SU-DHL-6 (cell line): ENCODE results near the gene IGSF5.

ENCODE experiments used
- H2AFZ ChIP-seq: fragments of 200-600 bp; sonication (generic); 2 replicates; pipeline ENCODE4 v1.6.1; 2014; ENCODE audit warnings: low read depth, mild to moderate bottlenecking, moderate library complexity, mixed read lengths, antibody characterized with exemption, low read length; ENCODE audit not compliant: severe bottlenecking
- H3F3A ChIP-seq: fragments of 200-600 bp; shearing (Covaris generic); 2 replicates; pipeline ENCODE4 v1.6.0; 2016; ENCODE audit warnings: antibody characterized with exemption, mild to moderate bottlenecking; ENCODE audit not compliant: insufficient read depth
- H3K27ac ChIP-seq: fragments of 200-600 bp; sonication (generic); 2 replicates; pipeline ENCODE4 v1.5.1; 2016; ENCODE audit warnings: low read depth, mild to moderate bottlenecking, low read length, moderate library complexity, mixed read lengths
- H3K27me3 ChIP-seq: fragments of 200-600 bp; sonication (generic), shearing (Covaris generic); 2 replicates; pipeline ENCODE4 v1.6.0; 2014; ENCODE audit warnings: mild to moderate bottlenecking, low read length
- H3K36me3 ChIP-seq: fragments of 200-600 bp; sonication (generic); 2 replicates; pipeline ENCODE4 v1.6.1; 2014; ENCODE audit warnings: mild to moderate bottlenecking, low read length, mixed read lengths
- H3K4me2 ChIP-seq: fragments of 300-600, 200-600 bp; shearing (Covaris generic), sonication (generic); 2 replicates; pipeline ENCODE4 v1.6.0; 2014; ENCODE audit warnings: low read length, low read depth, mild to moderate bottlenecking; ENCODE audit not compliant: poor library complexity, severe bottlenecking
- H3K4me3 ChIP-seq: fragments of 200-600 bp; sonication (generic); 2 replicates; pipeline ENCODE4 v1.5.1; 2014; ENCODE audit warnings: antibody characterized with exemption, low read length, mild to moderate bottlenecking, mixed read lengths; ENCODE audit not compliant: insufficient read depth, poor library complexity, severe bottlenecking
- H3K79me2 ChIP-seq: fragments of 200-600 bp; sonication (generic); 2 replicates; pipeline ENCODE4 v1.6.1; 2014; ENCODE audit warnings: mild to moderate bottlenecking, low read length, moderate library complexity; ENCODE audit not compliant: insufficient read depth
- H3K9ac ChIP-seq: fragments of 200-600 bp; sonication (generic); 2 replicates; pipeline ENCODE4 v1.7.0; 2014; ENCODE audit warnings: mild to moderate bottlenecking, low read length
- H3K9me2 ChIP-seq: fragments of 200-600 bp; sonication (generic); replicated peaks from 2 replicates; pipeline ENCODE4 v1.6.1; 2014; ENCODE audit warnings: low read length; ENCODE audit not compliant: insufficient read depth
- H3K9me3 ChIP-seq: fragments of 200-600 bp; sonication (generic); 2 replicates; pipeline ENCODE4 v1.6.1; 2014; ENCODE audit warnings: low read length, mixed read lengths; ENCODE audit not compliant: insufficient read depth
- H4K20me1 ChIP-seq: fragments of 200-600 bp; sonication (generic); 2 replicates; pipeline ENCODE4 v1.6.1; 2014; ENCODE audit warnings: low read depth, mild to moderate bottlenecking, antibody characterized with exemption, low read length, moderate library complexity, mixed read lengths
- EZH2phosphoT487 ChIP-seq: fragments of 200-600 bp; sonication (generic), shearing (Covaris generic); conservative IDR thresholded peaks from 2 replicates; pipeline ENCODE4 v1.6.1; 2018; ENCODE audit warnings: mild to moderate bottlenecking, antibody characterized with exemption, low read length, moderate library complexity, mixed read lengths
- TF ChIP-seq, protein P1 (sequence below): fragments of 200-600 bp; sonication (generic); IDR thresholded peaks from one replicate; pipeline ENCODE4 v1.5.1; 2017; ENCODE audit warnings: antibody characterized with exemption, mild to moderate bottlenecking, low read length, moderate library complexity; ENCODE audit not compliant: insufficient read depth, poor library complexity, severe bottlenecking

Gene IGSF5

DNA sequence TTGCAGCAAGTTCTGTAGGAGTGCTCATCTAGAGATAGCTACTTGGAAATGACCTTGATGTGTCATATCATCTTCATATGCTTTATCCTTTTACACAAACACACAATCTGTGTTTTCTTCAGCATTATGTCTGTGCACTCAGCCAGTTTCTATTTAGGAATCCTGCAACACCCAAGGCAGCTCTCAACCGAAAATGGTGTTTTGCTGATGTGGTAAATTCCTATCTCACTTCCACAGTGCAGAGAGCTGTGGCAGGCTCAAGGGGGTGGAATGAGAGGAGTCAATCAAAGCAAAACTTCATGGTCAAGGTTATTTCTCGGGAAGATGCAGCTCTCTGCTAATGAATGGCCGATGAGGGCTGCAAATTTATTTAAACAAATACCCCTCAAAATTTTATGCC lies 59.3 kb downstream of the IGSF5 start:
- no peak overlapping the region for H2AFZ ChIP-seq
- H3F3A ChIP-seq = no peaks in the 10 kb centered on the region
- no peaks in the 10 kb centered on the region for H3K36me3 ChIP-seq
- TF ChIP-seq, protein P1, sequence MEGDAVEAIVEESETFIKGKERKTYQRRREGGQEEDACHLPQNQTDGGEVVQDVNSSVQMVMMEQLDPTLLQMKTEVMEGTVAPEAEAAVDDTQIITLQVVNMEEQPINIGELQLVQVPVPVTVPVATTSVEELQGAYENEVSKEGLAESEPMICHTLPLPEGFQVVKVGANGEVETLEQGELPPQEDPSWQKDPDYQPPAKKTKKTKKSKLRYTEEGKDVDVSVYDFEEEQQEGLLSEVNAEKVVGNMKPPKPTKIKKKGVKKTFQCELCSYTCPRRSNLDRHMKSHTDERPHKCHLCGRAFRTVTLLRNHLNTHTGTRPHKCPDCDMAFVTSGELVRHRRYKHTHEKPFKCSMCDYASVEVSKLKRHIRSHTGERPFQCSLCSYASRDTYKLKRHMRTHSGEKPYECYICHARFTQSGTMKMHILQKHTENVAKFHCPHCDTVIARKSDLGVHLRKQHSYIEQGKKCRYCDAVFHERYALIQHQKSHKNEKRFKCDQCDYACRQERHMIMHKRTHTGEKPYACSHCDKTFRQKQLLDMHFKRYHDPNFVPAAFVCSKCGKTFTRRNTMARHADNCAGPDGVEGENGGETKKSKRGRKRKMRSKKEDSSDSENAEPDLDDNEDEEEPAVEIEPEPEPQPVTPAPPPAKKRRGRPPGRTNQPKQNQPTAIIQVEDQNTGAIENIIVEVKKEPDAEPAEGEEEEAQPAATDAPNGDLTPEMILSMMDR = no peak
- TF ChIP-seq EZH2phosphoT487 = no peak
- H3K9me2 ChIP-seq = no peaks in the 10 kb centered on the region
- no peaks in the 10 kb centered on the region for H3K9me3 ChIP-seq
- H3K79me2 ChIP-seq = no peaks in the 10 kb centered on the region
- no peak overlapping the region for H3K4me2 ChIP-seq
- no peak overlapping the region for H3K4me3 ChIP-seq
- H4K20me1 ChIP-seq = no peaks in the 10 kb centered on the region
- no peak overlapping the region for H3K27ac ChIP-seq
- no peaks in the 10 kb centered on the region for H3K27me3 ChIP-seq
- no peak overlapping the region for H3K9ac ChIP-seq

- Histone ChIP-seq H3K9ac (no peak overlapping the region), H3K27me3 (no peaks in the 10 kb centered on the region), H3F3A (no peaks in the 10 kb centered on the region), H3K27ac (no peak overlapping the region), H4K20me1 (no peaks in the 10 kb centered on the region), H3K9me3 (no peaks in the 10 kb centered on the region), H3K79me2 (no peaks in the 10 kb centered on the region), H3K4me3 (no peak overlapping the region), H3K36me3 (no peaks in the 10 kb centered on the region), H2AFZ (no peak overlapping the region), H3K9me2 (no peaks in the 10 kb centered on the region), H3K4me2 (no peak overlapping the region)
- no peak for TF ChIP-seq EZH2phosphoT487
- TF ChIP-seq, protein P1 = no peak
Observed at GRCh38 chr21:39805983-39806382, 61.0 kb downstream of the IGSF5 start.

DNA sequence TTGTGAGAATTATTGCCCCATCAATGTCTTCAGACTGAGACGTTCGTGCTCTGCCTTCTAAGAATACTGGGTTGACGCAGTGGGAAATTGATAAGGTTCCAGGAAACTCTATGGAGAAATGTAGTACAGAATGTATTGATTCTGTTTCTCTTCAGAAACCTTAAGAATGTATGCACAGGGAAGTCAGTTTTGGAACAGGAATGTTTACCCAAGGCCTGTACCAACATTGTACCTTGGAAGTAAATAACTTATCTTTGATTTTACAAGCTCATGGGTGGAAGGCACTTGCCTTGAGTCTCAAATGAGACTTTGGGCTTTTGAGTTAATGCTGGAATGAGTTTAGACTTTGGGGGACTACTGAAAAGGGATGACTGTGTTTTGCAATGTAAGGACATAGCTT lies 62.8 kb downstream of the IGSF5 start:
- Histone ChIP-seq H3K36me3 (no peaks in the 10 kb centered on the region), H3K27me3 (no peaks in the 10 kb centered on the region), H3K4me3 (no peak overlapping the region), H4K20me1 (no peaks in the 10 kb centered on the region), H3K4me2 (no peak overlapping the region), H3K9me2 (no peaks in the 10 kb centered on the region), H3K9me3 (no peaks in the 10 kb centered on the region), H3K27ac (no peak overlapping the region), H3F3A (no peaks in the 10 kb centered on the region), H3K9ac (no peak overlapping the region), H2AFZ (no peak overlapping the region), H3K79me2 (no peaks in the 10 kb centered on the region)
- no peak for TF ChIP-seq EZH2phosphoT487
- TF ChIP-seq, protein P1 = no peak
